HCT116 (cell line): ENCODE results near the gene RCOR3. TPM values are rescaled to one million over a fixed set of nuclear protein-coding genes. Genes with fewer than 3 reads are reported as not detected.

Experiments used
- ATAC-seq: fragments of 200-7000 bp; cut with Tn5 transposase; 2 replicates; pipeline ENCODE4 v1.9.1; 2020; ENCODE audit warnings: mild to moderate bottlenecking, moderate library complexity
- BruUV-seq: library from RNA; stranded (reverse); fragments of 400-500 nt; replicated peaks from 2 replicates; lab custom pipeline; 2021; lab: Mats Ljungman, UMichigan
- CTCF ChIA-PET: fragments of 300-600 bp; sonication (Branson Sonifier 250); formaldehyde crosslinking; loops from one replicate; lab custom pipeline; 2021; ENCODE audit warnings: antibody characterized with exemption; lab: Charles Lee
- POLR2A ChIA-PET: fragments of 300-600, 350-600 bp; sonication (Branson Sonifier 250); formaldehyde crosslinking; loops from one replicate; lab custom pipeline; 2021; ENCODE audit warnings: antibody characterized with exemption; lab: Charles Lee
- RAD21 ChIA-PET, 2 experiments: fragments of 300-600 bp; sonication (Branson Sonifier 250); formaldehyde crosslinking; loops; one replicate each; lab custom pipeline; 2023; ENCODE audit warnings: low total read pairs in 2 of 2; ENCODE audit not compliant: uncharacterized antibody in 2 of 2, unreplicated experiment in 2 of 2, low non-redundant PET in 1 of 2; lab: Charles Lee
- DNase-seq: peaks from one replicate; pipeline ENCODE4 v3.0.0-alpha.2; 2010; ENCODE audit warnings: low read depth, low spot score
- H2AFZ ChIP-seq: fragments of 200-600 bp; shearing (Covaris generic), sonication (generic); 2 replicates; pipeline ENCODE4 v1.6.1; 2017; ENCODE audit warnings: low read depth, mixed run types, mixed read lengths, antibody characterized with exemption, low read length; ENCODE audit not compliant: poor library complexity, severe bottlenecking
- H3K27ac ChIP-seq: 2 replicates; pipeline ENCODE4 v1.5.1; 2012; ENCODE audit warnings: low read depth, low read length
- H3K27me3 ChIP-seq: fragments of 200-600 bp; sonication (generic); 2 replicates; pipeline ENCODE4 v1.6.1; 2016; ENCODE audit warnings: mixed run types, low read length, mixed read lengths; ENCODE audit not compliant: insufficient read depth
- H3K36me3 ChIP-seq, 2 experiments: fragments of 200-500 bp in 1 of 2; fragments of 200-600 bp in 1 of 2; sonication (Bioruptor generic) in 1 of 2; sonication (generic) in 1 of 2; 2 replicates each; pipeline versions ENCODE4 v1.5.1 to v1.6.1; 2014 to 2016; ENCODE audit warnings: low read length in 2 of 2, inconsistent platforms in 1 of 2, mixed read lengths in 1 of 2, mixed run types in 1 of 2; ENCODE audit not compliant: insufficient read depth in 2 of 2, control insufficient read depth in 1 of 2
- H3K4me1 ChIP-seq, 2 experiments: fragments of 200-600 bp in 1 of 2; sonication (generic) in 1 of 2; 2 replicates each; pipeline versions ENCODE4 v1.5.1 to v1.6.1; 2012 to 2017; ENCODE audit warnings: low read length in 2 of 2, inconsistent platforms in 1 of 2, mild to moderate bottlenecking in 1 of 2, mixed read lengths in 1 of 2, mixed run types in 1 of 2, moderate library complexity in 1 of 2; ENCODE audit not compliant: insufficient read depth in 2 of 2, control insufficient read depth in 1 of 2
- H3K4me2 ChIP-seq: fragments of 200-600 bp; sonication (generic); 2 replicates; pipeline ENCODE4 v1.6.1; 2017; ENCODE audit warnings: mixed run types, low read length, mixed read lengths
- H3K4me3 ChIP-seq, 2 experiments: fragments of 200-600 bp in 1 of 2; sonication (generic) in 1 of 2; replicated peaks in 1 of 2; 2 replicates each; pipeline ENCODE4 v1.5.1; 2011 to 2016; ENCODE audit warnings: low read length in 2 of 2, control low read depth in 1 of 2, low read depth in 1 of 2, mild to moderate bottlenecking in 1 of 2, mixed read lengths in 1 of 2, mixed run types in 1 of 2
- H3K79me2 ChIP-seq: fragments of 200-600 bp; sonication (generic); 2 replicates; pipeline ENCODE4 v1.6.1; 2017; ENCODE audit warnings: mild to moderate bottlenecking, mixed run types, low read length, moderate library complexity, mixed read lengths; ENCODE audit not compliant: insufficient read depth
- H3K9ac ChIP-seq: fragments of 200-600 bp; sonication (generic); 2 replicates; pipeline ENCODE4 v1.6.1; 2016; ENCODE audit warnings: low read length, mixed read lengths
- H3K9me2 ChIP-seq: fragments of 200-600 bp; sonication (generic), shearing (Covaris generic); 2 replicates; pipeline ENCODE4 v1.6.1; 2017; ENCODE audit warnings: mixed run types, mild to moderate bottlenecking, moderate library complexity; ENCODE audit not compliant: insufficient read depth
- H3K9me3 ChIP-seq, 2 experiments: fragments of 200-500 bp in 1 of 2; fragments of 200-600 bp in 1 of 2; sonication (Bioruptor generic) in 1 of 2; sonication (generic) in 1 of 2; 2 replicates each; pipeline ENCODE4 v1.6.1; 2014 to 2017; ENCODE audit warnings: low read length in 2 of 2, mixed read lengths in 2 of 2, inconsistent platforms in 1 of 2, low read depth in 1 of 2, mild to moderate bottlenecking in 1 of 2, mixed run types in 1 of 2, moderate library complexity in 1 of 2; ENCODE audit not compliant: control insufficient read depth in 1 of 2, insufficient read depth in 1 of 2
- H4K20me1 ChIP-seq: fragments of 200-600 bp; sonication (generic), shearing (Covaris generic); 2 replicates; pipeline ENCODE4 v1.6.1; 2017; ENCODE audit warnings: mixed run types, mild to moderate bottlenecking, moderate library complexity; ENCODE audit not compliant: insufficient read depth
- CBX3 ChIP-seq: IDR thresholded peaks from 2 replicates; pipeline ENCODE4 v1.6.1; 2012; ENCODE audit warnings: low read depth
- CTCF ChIP-seq, 3 experiments: fragments of 200-600 bp in 1 of 3; sonication (generic) in 1 of 3; IDR thresholded peaks in 2 of 3; conservative IDR thresholded peaks in 1 of 3; 2 replicates each; pipeline ENCODE4 v1.5.1; 2012 to 2017; ENCODE audit warnings: low read depth in 2 of 3, low read length in 2 of 3, antibody characterized with exemption in 1 of 3, borderline replicate concordance in 1 of 3, control low read depth in 1 of 3, mild to moderate bottlenecking in 1 of 3, mixed read lengths in 1 of 3, mixed run types in 1 of 3, moderate library complexity in 1 of 3; ENCODE audit not compliant: insufficient read depth in 1 of 3
- EGR1 ChIP-seq: IDR thresholded peaks from 2 replicates; pipeline ENCODE4 v1.6.1; 2012; ENCODE audit warnings: low read depth
- EZH2phosphoT487 ChIP-seq: fragments of 200-600 bp; IDR thresholded peaks from 2 replicates; pipeline ENCODE4 v1.6.1; 2018; ENCODE audit warnings: antibody characterized with exemption, borderline replicate concordance
- FOSL1 ChIP-seq: IDR thresholded peaks from 2 replicates; pipeline ENCODE4 v1.6.1; 2012; ENCODE audit warnings: low read depth
- JUND ChIP-seq: IDR thresholded peaks from 2 replicates; pipeline ENCODE4 v1.6.1; 2012
- MAX ChIP-seq: IDR thresholded peaks from 2 replicates; pipeline ENCODE4 v1.6.1; 2012
- POLR2A ChIP-seq: IDR thresholded peaks from 2 replicates; pipeline ENCODE4 v1.7.0; 2011; ENCODE audit warnings: borderline replicate concordance; ENCODE audit not compliant: insufficient read depth, insufficient read length; ENCODE audit errors: extremely low read depth
- POLR2AphosphoS5 ChIP-seq: IDR thresholded peaks from 2 replicates; pipeline ENCODE4 v1.6.1; 2011; ENCODE audit warnings: mild to moderate bottlenecking, low read depth, low read length, moderate library complexity
- RAD21 ChIP-seq: IDR thresholded peaks from 2 replicates; pipeline ENCODE4 v1.6.1; 2012; ENCODE audit warnings: low read depth, mild to moderate bottlenecking
- REST ChIP-seq: IDR thresholded peaks from 2 replicates; pipeline ENCODE4 v1.6.1; 2012; ENCODE audit warnings: low read depth
- SRF ChIP-seq: IDR thresholded peaks from 2 replicates; pipeline ENCODE4 v1.6.1; 2012; ENCODE audit warnings: low read depth
- TCF7L2 ChIP-seq: IDR thresholded peaks from 2 replicates; pipeline ENCODE4 v1.7.0; 2011; ENCODE audit warnings: borderline replicate concordance, inconsistent platforms; ENCODE audit not compliant: insufficient read depth, insufficient read length; ENCODE audit errors: extremely low read depth
- ZFX ChIP-seq: fragments of 450-650 bp; IDR thresholded peaks from 2 replicates; pipeline ENCODE4 v1.6.1; 2017
- ZNF274 ChIP-seq: fragments of 200-500 bp; sonication (Bioruptor generic); IDR thresholded peaks from 2 replicates; pipeline ENCODE4 v1.6.1; 2014; ENCODE audit warnings: mild to moderate bottlenecking, low read depth, low read length, inconsistent platforms
- intact Hi-C: fragments of 100-400 bp; cut with micrococcal nuclease; formaldehyde crosslinking; loops from 2 replicates; pipeline ENCODE4 v1.10.0; 2022
- total RNA-seq: library from RNA; stranded (reverse); gene quantifications from one replicate; pipeline ENCODE4 v1.2.1, GENCODE V29; 2021; ENCODE audit not compliant: unreplicated experiment

RCOR3 gene
- total RNA-seq, 1 experiment from 2014 or later, result 25.7 TPM

GRCh38 chr1:211336775-211337174 is 77.6 kb downstream of the RCOR3 start:
- CTCF ChIA-PET, result no interaction called here
- no peak overlapping the region for H3K4me2 ChIP-seq
- POLR2A ChIA-PET, result no interaction called here

More at GRCh38 chr1:211336775-211337174, 77.6 kb downstream of the RCOR3 start:
- no peak overlapping the region for H3K4me3 ChIP-seq
- TF ChIP-seq FOSL1 (no peak), EGR1 (no peak), POLR2AphosphoS5 (no peak), ZNF274 (no peak), MAX (no peak), TCF7L2 (no peak), RAD21 (no peak), REST (no peak), CBX3 (no peak), SRF (no peak), POLR2A (no peak), ZFX (no peak), JUND (no peak), EZH2phosphoT487 (no peak), CTCF (IDR thresholded peaks at IDR 0.05 in 2 of 3, conservative IDR thresholded peaks at IDR 0.05 in 1 of 3; ENCODE audit: borderline replicate concordance in 1 of 3, insufficient read depth in 1 of 3, low read depth in 2 of 3, low read length in 2 of 3) (no peak)
- H3K9me3 ChIP-seq, result no peaks in the 10 kb centered on the region
- peaks cover 0 to 9% of the 10 kb centered on the region in 2 experiments; a peak in 1 of 4 replicates for H3K4me1 ChIP-seq
- intact Hi-C loops, result no loop called here
- no peaks in the 10 kb centered on the region for H3K27me3 ChIP-seq
- ATAC-seq (no peak), DNase-seq (no peak)
- no peak overlapping the region for H3K9ac ChIP-seq
- RAD21 ChIA-PET, result no interaction called here
- no peaks in the 10 kb centered on the region for H4K20me1 ChIP-seq
- peaks cover 3% of the 10 kb centered on the region; the same call in 1 of the 2 replicates for H3K79me2 ChIP-seq
- H3K9me2 ChIP-seq, result no peaks in the 10 kb centered on the region
- H2AFZ ChIP-seq, result no peak overlapping the region
- no TSS peak for BruUV-seq
- H3K36me3 ChIP-seq, result no peaks in the 10 kb centered on the region
- no peak overlapping the region for H3K27ac ChIP-seq
